ENCODE data around the gene PLXNB2. TPM values are rescaled to one million over a fixed set of nuclear protein-coding genes. Genes with fewer than 3 reads are reported as not detected.
"Not testable (repeated sequence)": the region's sequence is repeated elsewhere in the genome, so short reads cannot be mapped to it uniquely, and the experiment has no call there.

Gene PLXNB2
- total and polyA plus RNA-seq, 2 of the 4 experiments (the other 2 are of a cell fraction), result 73.1 to 202 TPM

- H2BK20ac ChIP-seq (ENCODE audit: low read depth, low read length); dilution Hi-C loops (cut with HindIII; ENCODE audit: low sequenced_read_pairs, unreplicated experiment); H2BK120ac ChIP-seq (ENCODE audit: low read depth, low read length); H3K9ac ChIP-seq (ENCODE audit: low read depth, low read length); H3K27me3 ChIP-seq (ENCODE audit: control insufficient read depth, insufficient read depth, low read length); H3K27ac ChIP-seq (ENCODE audit: insufficient read depth, low read length); DNase-seq; H3K56ac ChIP-seq (ENCODE audit: extremely low read depth, insufficient read depth, low read length); H2AK5ac ChIP-seq (ENCODE audit: low read depth, low read length); H2AFZ ChIP-seq (replicated peaks; ENCODE audit: low read length, poor library complexity); CTCF ChIA-PET; H3K4me2 ChIP-seq (ENCODE audit: low read depth, low read length); H3K9me3 ChIP-seq (ENCODE audit: control insufficient read depth, insufficient read depth, low read length); H2BK15ac ChIP-seq (ENCODE audit: low read depth, low read length); H3K9me1 ChIP-seq (ENCODE audit: insufficient read depth, low read length); H4K5ac ChIP-seq (ENCODE audit: low read depth, low read length); H3K23ac ChIP-seq (ENCODE audit: low read depth, low read length); H3K18ac ChIP-seq (ENCODE audit: low read depth, low read length); POLR2A ChIA-PET (ENCODE audit: unreplicated experiment); H2AK9ac ChIP-seq (replicated peaks; ENCODE audit: low read depth, low read length, poor library complexity); H4K91ac ChIP-seq (ENCODE audit: insufficient read depth, low read depth, low read length); H3K14ac ChIP-seq (replicated peaks; ENCODE audit: low read depth, low read length); ATAC-seq (ENCODE audit: low read depth); H2BK5ac ChIP-seq (ENCODE audit: low read depth, low read length, poor library complexity, severe bottlenecking); H3K4me3 ChIP-seq (ENCODE audit: insufficient read depth, low read depth, low read length); BruUV-seq (replicated peaks); H3K4ac ChIP-seq (ENCODE audit: low read depth, low read length); H4K8ac ChIP-seq (ENCODE audit: low read depth in 2 of 2, low read length in 2 of 2): not testable (repeated sequence)
- intact Hi-C loops (cut with micrococcal nuclease), result loop anchor here (5.0 kb wide), 1 partner anchor 34 kb away; the partner anchor contains the start of gene PLXNB2
- peaks cover 46% of the 10 kb centered on the region for H4K20me1 ChIP-seq (ENCODE audit: insufficient read depth, low read length)
- peaks cover 11% of the 10 kb centered on the region for H3K4me1 ChIP-seq (ENCODE audit: control insufficient read depth, insufficient read depth, low read length)
- peaks cover 42% of the 10 kb centered on the region for H3K36me3 ChIP-seq (ENCODE audit: control insufficient read depth, insufficient read depth, low read length)
- H3K79me1 ChIP-seq (ENCODE audit: low read depth in 1 of 2, low read length in 2 of 2), result peaks cover 0 to 16% of the 10 kb centered on the region in 2 experiments; a peak in 1 of 4 replicates
- in situ Hi-C loops (cut with MboI; ENCODE audit: low sequenced_read_pairs), result loop anchor here (10.0 kb wide), 1 partner anchor 51 kb away; the partner anchor contains the start of gene DENND6B
- WGBS, 2 experiments (ENCODE audit: extremely low coverage in 2 of 2, insufficient read length in 1 of 2), result no CpG with 5 or more reads among the region's 11 CpGs
Measured at GRCh38 chr22:50273352-50273751, 34.1 kb downstream of the PLXNB2 start.
